ENCODE measurements around the gene AVEN.

The AVEN gene

GRCh38 chr15:33985751-33986150, 53.3 kb downstream of the AVEN start:
- H2AFZ ChIP-seq (ENCODE audit: low read length, unreplicated experiment), result no peak overlapping the region
- H3K4me3 ChIP-seq (ENCODE audit: low read depth, low read length), result no peak overlapping the region
- no peak overlapping the region for H3K27ac ChIP-seq (ENCODE audit: low read depth, low read length)
- H3K36me3 ChIP-seq (ENCODE audit: insufficient read depth, low read length), result no peaks in the 10 kb centered on the region
- H3K4me1 ChIP-seq (ENCODE audit: control insufficient read depth, insufficient read depth, low read length, unreplicated experiment), result peaks cover 13% of the 10 kb centered on the region
- H3K27me3 ChIP-seq (ENCODE audit: insufficient read depth, low read length), result no peaks in the 10 kb centered on the region
- no peaks in the 10 kb centered on the region for H3K79me2 ChIP-seq (ENCODE audit: control insufficient read depth, insufficient read depth, low read length, unreplicated experiment)

GRCh38 chr15:33985287-33985686, 53.7 kb downstream of the AVEN start:
- Histone ChIP-seq H3K79me2 (ENCODE audit: control insufficient read depth, insufficient read depth, low read length, unreplicated experiment) (no peaks in the 10 kb centered on the region), H3K36me3 (ENCODE audit: insufficient read depth, low read length) (no peaks in the 10 kb centered on the region), H3K4me1 (ENCODE audit: control insufficient read depth, insufficient read depth, low read length, unreplicated experiment) (peaks cover 13% of the 10 kb centered on the region), H3K27me3 (ENCODE audit: insufficient read depth, low read length) (no peaks in the 10 kb centered on the region), H3K27ac (ENCODE audit: low read depth, low read length) (no peak overlapping the region), H3K4me3 (ENCODE audit: low read depth, low read length) (no peak overlapping the region), H2AFZ (ENCODE audit: low read length, unreplicated experiment) (no peak overlapping the region)

- Histone ChIP-seq H3K36me3 (ENCODE audit: insufficient read depth, low read length) (no peaks in the 10 kb centered on the region), H3K27me3 (ENCODE audit: insufficient read depth, low read length) (no peaks in the 10 kb centered on the region), H3K4me1 (ENCODE audit: control insufficient read depth, insufficient read depth, low read length, unreplicated experiment) (peaks cover 7% of the 10 kb centered on the region), H2AFZ (ENCODE audit: low read length, unreplicated experiment) (no peak overlapping the region), H3K27ac (ENCODE audit: low read depth, low read length) (no peak overlapping the region), H3K79me2 (ENCODE audit: control insufficient read depth, insufficient read depth, low read length, unreplicated experiment) (no peaks in the 10 kb centered on the region), H3K4me3 (ENCODE audit: low read depth, low read length) (no peak overlapping the region)
These were observed 56.5 kb downstream of the AVEN start for GRCh38 chr15:33982516-33982915.

GRCh38 chr15:33980159-33980558, 58.8 kb downstream of the AVEN start:
- Histone ChIP-seq H2AFZ (ENCODE audit: low read length, unreplicated experiment) (no peak overlapping the region), H3K4me1 (ENCODE audit: control insufficient read depth, insufficient read depth, low read length, unreplicated experiment) (peaks cover 7% of the 10 kb centered on the region), H3K36me3 (ENCODE audit: insufficient read depth, low read length) (no peaks in the 10 kb centered on the region), H3K27ac (ENCODE audit: low read depth, low read length) (no peak overlapping the region), H3K27me3 (ENCODE audit: insufficient read depth, low read length) (no peaks in the 10 kb centered on the region), H3K4me3 (ENCODE audit: low read depth, low read length) (no peak overlapping the region), H3K79me2 (ENCODE audit: control insufficient read depth, insufficient read depth, low read length, unreplicated experiment) (no peaks in the 10 kb centered on the region)

- H3K36me3 ChIP-seq (ENCODE audit: insufficient read depth, low read length), result no peaks in the 10 kb centered on the region
These were observed 63.9 kb downstream of the AVEN start for GRCh38 chr15:33975022-33975565.

GRCh38 chr15:33971811-33972210, 67.2 kb downstream of the AVEN start:
- Histone ChIP-seq H3K4me1 (ENCODE audit: control insufficient read depth, insufficient read depth, low read length, unreplicated experiment) (peaks cover 4% of the 10 kb centered on the region), H3K27ac (ENCODE audit: low read depth, low read length) (no peak overlapping the region), H3K4me3 (ENCODE audit: low read depth, low read length) (no peak overlapping the region), H3K27me3 (ENCODE audit: insufficient read depth, low read length) (no peaks in the 10 kb centered on the region), H3K36me3 (ENCODE audit: insufficient read depth, low read length) (no peaks in the 10 kb centered on the region), H2AFZ (ENCODE audit: low read length, unreplicated experiment) (no peak overlapping the region), H3K79me2 (ENCODE audit: control insufficient read depth, insufficient read depth, low read length, unreplicated experiment) (no peaks in the 10 kb centered on the region)

More at GRCh38 chr15:33975022-33975565, 63.9 kb downstream of the AVEN start:
- Histone ChIP-seq H2AFZ (ENCODE audit: low read length, unreplicated experiment) (no peak overlapping the region), H3K27me3 (ENCODE audit: insufficient read depth, low read length) (no peaks in the 10 kb centered on the region), H3K4me3 (ENCODE audit: low read depth, low read length) (no peak overlapping the region), H3K27ac (ENCODE audit: low read depth, low read length) (no peak overlapping the region), H3K4me1 (ENCODE audit: control insufficient read depth, insufficient read depth, low read length, unreplicated experiment) (peaks cover 5% of the 10 kb centered on the region), H3K79me2 (ENCODE audit: control insufficient read depth, insufficient read depth, low read length, unreplicated experiment) (no peaks in the 10 kb centered on the region)

- no peaks in the 10 kb centered on the region for H3K36me3 ChIP-seq (ENCODE audit: insufficient read depth, low read length)
- H2AFZ ChIP-seq (ENCODE audit: low read length, unreplicated experiment), result no peak overlapping the region
- H3K27me3 ChIP-seq (ENCODE audit: insufficient read depth, low read length), result no peaks in the 10 kb centered on the region
- H3K27ac ChIP-seq (ENCODE audit: low read depth, low read length), result no peak overlapping the region
- H3K4me1 ChIP-seq (ENCODE audit: control insufficient read depth, insufficient read depth, low read length, unreplicated experiment), result no peaks in the 10 kb centered on the region
- no peaks in the 10 kb centered on the region for H3K79me2 ChIP-seq (ENCODE audit: control insufficient read depth, insufficient read depth, low read length, unreplicated experiment)
- no peak overlapping the region for H3K4me3 ChIP-seq (ENCODE audit: low read depth, low read length)
These were observed 70.2 kb downstream of the AVEN start for GRCh38 chr15:33968821-33969220.

- no peaks in the 10 kb centered on the region for H3K27me3 ChIP-seq (ENCODE audit: insufficient read depth, low read length)
- H3K4me1 ChIP-seq (ENCODE audit: control insufficient read depth, insufficient read depth, low read length, unreplicated experiment), result no peaks in the 10 kb centered on the region
- no peak within 1 kb of the TSS for H2AFZ ChIP-seq (ENCODE audit: low read length, unreplicated experiment)
- H3K79me2 ChIP-seq (ENCODE audit: control insufficient read depth, insufficient read depth, low read length, unreplicated experiment), result no peaks in the 10 kb centered on the region
- H3K27ac ChIP-seq (ENCODE audit: low read depth, low read length), result no peak within 1 kb of the TSS
- no peak within 1 kb of the TSS for H3K4me3 ChIP-seq (ENCODE audit: low read depth, low read length)
- H3K36me3 ChIP-seq (ENCODE audit: insufficient read depth, low read length), result no peaks in the 10 kb centered on the region
These were observed 70.8 kb downstream of the AVEN start, which contains the start of gene CHRM5 for GRCh38 chr15:33968224-33968623. TSS of gene CHRM5 (plus strand) at chr15:33968497. CDS start at chr15:34062718, 94,221 bp downstream.

- Histone ChIP-seq H3K4me1 (ENCODE audit: control insufficient read depth, insufficient read depth, low read length, unreplicated experiment) (no peaks in the 10 kb centered on the region), H3K79me2 (ENCODE audit: control insufficient read depth, insufficient read depth, low read length, unreplicated experiment) (no peaks in the 10 kb centered on the region), H3K27me3 (ENCODE audit: insufficient read depth, low read length) (no peaks in the 10 kb centered on the region), H3K4me3 (ENCODE audit: low read depth, low read length) (no peak overlapping the region), H3K27ac (ENCODE audit: low read depth, low read length) (no peak overlapping the region), H3K36me3 (ENCODE audit: insufficient read depth, low read length) (no peaks in the 10 kb centered on the region), H2AFZ (ENCODE audit: low read length, unreplicated experiment) (no peak overlapping the region)
These were observed 74.4 kb downstream of the AVEN start for GRCh38 chr15:33964665-33965040.

- no peak overlapping the region for H2AFZ ChIP-seq (ENCODE audit: low read length, unreplicated experiment)
- H3K4me1 ChIP-seq (ENCODE audit: control insufficient read depth, insufficient read depth, low read length, unreplicated experiment), result no peaks in the 10 kb centered on the region
- H3K4me3 ChIP-seq (ENCODE audit: low read depth, low read length), result no peak overlapping the region
- H3K79me2 ChIP-seq (ENCODE audit: control insufficient read depth, insufficient read depth, low read length, unreplicated experiment), result no peaks in the 10 kb centered on the region
- no peaks in the 10 kb centered on the region for H3K36me3 ChIP-seq (ENCODE audit: insufficient read depth, low read length)
- no peak overlapping the region for H3K27ac ChIP-seq (ENCODE audit: low read depth, low read length)
- H3K27me3 ChIP-seq (ENCODE audit: insufficient read depth, low read length), result no peaks in the 10 kb centered on the region
These were observed 75.0 kb downstream of the AVEN start for GRCh38 chr15:33963831-33964664.

GRCh38 chr15:33960549-33960935, 78.5 kb downstream of the AVEN start:
- Histone ChIP-seq H3K36me3 (ENCODE audit: insufficient read depth, low read length) (no peaks in the 10 kb centered on the region), H3K4me3 (ENCODE audit: low read depth, low read length) (no peak overlapping the region), H3K79me2 (ENCODE audit: control insufficient read depth, insufficient read depth, low read length, unreplicated experiment) (no peaks in the 10 kb centered on the region), H3K27ac (ENCODE audit: low read depth, low read length) (no peak overlapping the region), H2AFZ (ENCODE audit: low read length, unreplicated experiment) (no peak overlapping the region), H3K27me3 (ENCODE audit: insufficient read depth, low read length) (no peaks in the 10 kb centered on the region), H3K4me1 (ENCODE audit: control insufficient read depth, insufficient read depth, low read length, unreplicated experiment) (no peaks in the 10 kb centered on the region)

Data from ACC112 (cell line).